ENCODE data around the gene TSPAN15. TPM values are rescaled to one million over a fixed set of nuclear protein-coding genes. Genes with fewer than 3 reads are reported as not detected.
A peak's percentile ranks its signal among the peaks of the same experiment; 100 is the strongest.

TSPAN15 gene
- total RNA-seq, 1 donor from 2014 or later, result 46.1 TPM

DNA sequence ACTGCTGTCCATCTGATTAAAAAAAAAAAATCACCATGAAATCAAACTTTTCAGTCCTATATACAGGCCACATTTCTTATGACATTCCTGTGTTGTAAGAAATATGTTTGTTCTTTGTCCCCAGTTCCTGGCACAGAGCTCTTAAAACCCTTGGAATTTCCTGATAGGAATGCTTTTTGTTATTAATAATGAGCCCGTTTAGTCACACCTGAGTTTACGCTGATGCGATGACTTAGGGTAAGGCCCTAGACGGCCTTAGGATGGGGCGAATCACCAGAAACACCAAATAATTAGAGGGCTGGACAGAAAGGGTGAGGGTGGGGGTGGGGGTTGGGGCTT, 17.5 kb downstream of the TSPAN15 start:
- no peaks in the 10 kb centered on the region for H3K36me3 ChIP-seq
- no peak overlapping the region for H3K4me3 ChIP-seq
- H3K9me3 ChIP-seq, result no peaks in the 10 kb centered on the region
- ATAC-seq (peak; percentile 6 to 77), DNase-seq (no peak)
- peak overlapping the region; percentile 67 for H3K27ac ChIP-seq
- TF ChIP-seq, protein P1, sequence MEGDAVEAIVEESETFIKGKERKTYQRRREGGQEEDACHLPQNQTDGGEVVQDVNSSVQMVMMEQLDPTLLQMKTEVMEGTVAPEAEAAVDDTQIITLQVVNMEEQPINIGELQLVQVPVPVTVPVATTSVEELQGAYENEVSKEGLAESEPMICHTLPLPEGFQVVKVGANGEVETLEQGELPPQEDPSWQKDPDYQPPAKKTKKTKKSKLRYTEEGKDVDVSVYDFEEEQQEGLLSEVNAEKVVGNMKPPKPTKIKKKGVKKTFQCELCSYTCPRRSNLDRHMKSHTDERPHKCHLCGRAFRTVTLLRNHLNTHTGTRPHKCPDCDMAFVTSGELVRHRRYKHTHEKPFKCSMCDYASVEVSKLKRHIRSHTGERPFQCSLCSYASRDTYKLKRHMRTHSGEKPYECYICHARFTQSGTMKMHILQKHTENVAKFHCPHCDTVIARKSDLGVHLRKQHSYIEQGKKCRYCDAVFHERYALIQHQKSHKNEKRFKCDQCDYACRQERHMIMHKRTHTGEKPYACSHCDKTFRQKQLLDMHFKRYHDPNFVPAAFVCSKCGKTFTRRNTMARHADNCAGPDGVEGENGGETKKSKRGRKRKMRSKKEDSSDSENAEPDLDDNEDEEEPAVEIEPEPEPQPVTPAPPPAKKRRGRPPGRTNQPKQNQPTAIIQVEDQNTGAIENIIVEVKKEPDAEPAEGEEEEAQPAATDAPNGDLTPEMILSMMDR (IDR thresholded peaks at IDR 0.05), result no peak
- H3K4me1 ChIP-seq, result peaks cover 71% of the 10 kb centered on the region
- intact Hi-C loops (cut with DNase I), result no loop called here
- H3K27me3 ChIP-seq (ENCODE audit: low read depth), result no peaks in the 10 kb centered on the region

DNA sequence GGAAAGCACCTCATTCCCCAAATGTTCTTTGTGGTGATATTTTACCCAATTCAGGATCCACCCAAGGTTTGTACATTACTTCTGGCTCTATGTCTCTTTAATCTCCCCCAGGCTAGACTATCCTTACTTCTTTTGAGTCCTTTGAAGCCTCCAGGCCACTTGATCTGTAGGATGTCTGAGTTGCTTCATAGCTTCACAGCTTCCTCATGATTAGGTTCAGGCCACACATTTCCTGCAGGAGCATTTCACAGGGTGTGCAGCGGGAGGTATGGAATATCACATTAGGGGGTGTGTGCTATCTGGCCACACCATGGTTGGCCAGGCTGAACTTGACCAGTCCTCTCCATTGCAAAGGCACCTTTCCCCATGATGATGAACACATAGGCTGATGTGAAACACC, 18.7 kb downstream of the TSPAN15 start:
- intact Hi-C loops (cut with DNase I), result no loop called here
- Histone ChIP-seq H3K4me1 (peaks cover 71% of the 10 kb centered on the region), H3K27ac (peak overlapping the region; percentile 21)

DNA sequence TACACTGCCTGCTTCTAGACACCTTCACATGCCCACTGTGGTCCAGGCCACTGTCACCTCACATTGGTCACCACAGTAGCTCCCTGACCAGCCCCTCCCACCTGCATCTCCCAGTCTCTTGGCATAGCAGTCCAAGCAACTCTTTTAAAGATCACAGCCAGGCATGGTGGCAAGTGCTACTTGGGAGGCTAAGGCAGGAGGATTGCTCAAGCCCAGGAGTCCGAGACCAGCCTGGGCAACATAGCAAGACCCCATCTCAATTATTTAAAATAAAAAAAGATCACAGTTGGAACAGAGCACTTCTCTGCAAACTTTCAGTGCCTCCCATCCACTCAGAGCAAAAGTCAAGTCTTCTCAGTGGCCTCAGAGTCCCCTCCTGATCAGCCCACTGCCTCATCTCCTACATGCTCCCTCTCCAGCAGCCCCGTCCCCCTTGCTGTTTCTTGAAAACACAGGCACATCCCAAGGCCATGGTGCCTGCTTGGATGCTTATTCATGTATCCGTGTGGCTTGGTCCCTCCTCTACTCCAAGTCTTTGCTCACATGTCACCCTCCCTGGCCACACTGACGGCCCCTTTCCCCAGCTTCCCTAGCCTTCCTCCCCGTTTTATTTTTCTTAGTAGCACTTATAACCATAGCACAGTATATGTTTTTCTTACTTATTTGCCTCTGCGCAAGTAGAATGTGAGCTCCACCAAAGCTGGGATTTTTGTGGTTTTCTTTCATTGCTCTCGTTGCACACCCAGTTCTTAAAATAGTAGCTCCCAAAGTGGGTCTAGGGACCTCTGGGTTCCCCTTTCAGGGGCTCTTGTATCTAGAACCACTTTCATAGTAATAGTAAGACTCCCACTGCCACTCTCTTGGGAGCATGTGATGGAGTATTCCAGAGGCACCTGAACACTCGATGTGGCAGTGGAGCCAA, 19.5 kb downstream of the TSPAN15 start:
- DNase-seq (no peak), ATAC-seq (no peak)
- H3K27ac ChIP-seq, result peak overlapping the region; percentile 21
- H3K4me3 ChIP-seq, result no peak overlapping the region
- H3K4me1 ChIP-seq, result peaks cover 70% of the 10 kb centered on the region
- TF ChIP-seq, protein P1 (IDR thresholded peaks at IDR 0.05), result no peak
- no peaks in the 10 kb centered on the region for H3K27me3 ChIP-seq (ENCODE audit: low read depth)
- H3K9me3 ChIP-seq, result no peaks in the 10 kb centered on the region
- H3K36me3 ChIP-seq, result no peaks in the 10 kb centered on the region
- intact Hi-C loops (cut with DNase I), result no loop called here

More for the DNA sequence above, 18.7 kb downstream of the TSPAN15 start:
- ATAC-seq (no peak), DNase-seq (no peak)
- H3K27me3 ChIP-seq (ENCODE audit: low read depth), result no peaks in the 10 kb centered on the region
- no peaks in the 10 kb centered on the region for H3K9me3 ChIP-seq
- TF ChIP-seq, protein P1 (IDR thresholded peaks at IDR 0.05), result no peak
- no peaks in the 10 kb centered on the region for H3K36me3 ChIP-seq
- no peak overlapping the region for H3K4me3 ChIP-seq

DNA sequence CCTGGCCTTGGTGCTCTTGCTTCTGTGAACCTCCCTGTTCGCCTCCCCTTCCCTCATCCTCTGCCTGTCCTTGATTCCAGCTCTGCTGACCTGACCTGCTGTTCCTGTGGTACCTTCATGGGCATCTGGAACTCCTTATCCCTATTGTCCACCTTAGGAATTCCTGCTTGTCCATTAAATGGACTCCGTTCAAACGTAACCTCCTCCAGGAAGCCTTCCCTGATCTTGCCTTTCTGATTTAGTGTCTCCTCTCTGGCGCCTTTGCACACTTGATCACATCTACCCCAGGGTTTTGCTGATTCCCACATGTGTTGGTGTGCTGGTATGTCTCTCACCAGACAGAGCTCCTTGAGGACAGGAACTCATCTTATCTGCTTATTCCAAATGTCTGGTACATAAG, 20.9 kb downstream of the TSPAN15 start:
- H3K9me3 ChIP-seq, result no peaks in the 10 kb centered on the region
- H3K27ac ChIP-seq, result no peak overlapping the region
- H3K4me3 ChIP-seq, result no peak overlapping the region
- no peaks in the 10 kb centered on the region for H3K27me3 ChIP-seq (ENCODE audit: low read depth)
- intact Hi-C loops (cut with DNase I), result no loop called here
- H3K4me1 ChIP-seq, result peaks cover 56% of the 10 kb centered on the region
- DNase-seq, result no peak
- no peak for ATAC-seq
- no peaks in the 10 kb centered on the region for H3K36me3 ChIP-seq
- TF ChIP-seq, protein P1 (IDR thresholded peaks at IDR 0.05), result no peak

DNA sequence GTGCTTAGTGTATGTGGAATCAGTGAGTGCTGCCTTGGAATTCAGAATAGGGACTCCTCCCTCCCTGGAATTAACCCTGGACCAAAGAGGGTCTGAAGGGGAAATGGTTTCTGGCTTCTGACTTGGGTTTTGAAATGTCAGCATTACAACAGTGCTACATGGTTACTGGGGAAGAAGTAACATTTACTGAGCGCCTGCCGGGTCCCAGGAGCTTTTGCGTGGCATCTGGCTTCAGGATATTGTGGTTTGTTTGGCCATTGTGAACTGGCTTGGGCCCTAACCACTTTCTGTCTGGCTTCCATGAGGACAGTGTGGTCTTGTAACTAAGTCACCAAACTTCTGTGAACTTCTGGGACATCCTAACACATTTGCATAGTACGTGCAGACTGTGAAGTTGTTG, 21.3 kb downstream of the TSPAN15 start:
- Histone ChIP-seq H3K36me3 (no peaks in the 10 kb centered on the region), H3K4me1 (peaks cover 53% of the 10 kb centered on the region), H3K27me3 (ENCODE audit: low read depth) (no peaks in the 10 kb centered on the region), H3K4me3 (no peak overlapping the region), H3K9me3 (no peaks in the 10 kb centered on the region), H3K27ac (peak overlapping the region; percentile 7)
- ATAC-seq (peak in 1 of 2 donors; percentile 54), DNase-seq (peak; percentile 51)
- intact Hi-C loops (cut with DNase I), result no loop called here
- TF ChIP-seq, protein P1 (IDR thresholded peaks at IDR 0.05), result no peak

Data from lower lobe of right lung (tissue), 2 donors.